Activated CD4-positive, alpha-beta T cell treated with anti-CD3 and anti-CD28 coated beads, Interleukin-2, Interleukin-4, amounts not matched to agents 100 ng/mL and 50 ng/mL, durations not matched to agents 16 hours and 8 hours (primary cell): ENCODE measurements around the gene RNF212.
"Not testable (repeated sequence)": the region's sequence is repeated elsewhere in the genome, so short reads cannot be mapped to it uniquely, and the experiment has no call there.

Source experiments
- DNase-seq: peaks from one replicate; pipeline ENCODE4 v3.0.0-alpha.2; 2020; ENCODE audit warnings: low spot score

RNF212 gene

GRCh38 chr4:1113311-1114009, at the start of gene RNF212:
TSS of gene RNF212 (minus strand) at chr4:1113564. CDS start at chr4:1113464, 100 bp downstream.
- DNase-seq = no peak

DNA sequence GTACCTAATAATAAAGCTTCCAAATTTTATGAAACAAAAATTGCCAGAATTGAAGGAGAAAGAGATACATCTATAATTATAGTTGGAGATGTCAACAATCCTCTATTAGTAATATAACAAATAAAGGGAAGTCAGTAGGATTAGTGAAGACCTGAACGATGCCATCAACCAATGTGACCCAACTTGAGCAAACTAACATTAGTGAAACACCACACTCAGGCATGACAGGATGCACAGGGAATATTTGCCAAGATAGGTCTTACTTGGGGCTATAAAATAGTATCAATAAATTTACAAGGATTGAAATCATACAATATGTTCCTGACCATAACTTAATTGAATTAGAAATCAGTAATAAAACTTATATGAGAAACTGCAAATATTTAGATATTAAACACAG, 47.0 kb upstream of the RNF212 start:
- no peak for DNase-seq

GRCh38 chr4:1156069-1156468, 42.7 kb upstream of the RNF212 start:
- no peak for DNase-seq

DNA sequence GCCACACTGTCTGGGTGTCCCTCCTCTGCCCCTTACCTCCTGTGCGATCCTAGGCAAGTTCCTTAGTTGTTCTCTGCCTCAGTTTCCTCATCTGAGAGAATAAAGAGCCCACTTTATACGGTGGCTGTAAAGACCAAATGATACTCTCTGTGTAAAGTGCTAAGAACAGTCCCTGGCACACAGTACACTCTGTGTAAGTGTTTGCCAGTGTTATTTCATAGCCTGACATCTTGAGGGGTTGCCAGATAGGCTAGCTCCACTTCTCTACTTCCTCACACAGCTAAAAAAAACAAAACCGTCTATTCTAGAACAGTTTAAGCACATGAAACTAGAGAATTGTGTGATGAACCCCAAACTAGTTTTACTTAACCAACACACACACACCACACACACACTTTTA, 42.0 kb upstream of the RNF212 start:
- DNase-seq = no peak

DNA sequence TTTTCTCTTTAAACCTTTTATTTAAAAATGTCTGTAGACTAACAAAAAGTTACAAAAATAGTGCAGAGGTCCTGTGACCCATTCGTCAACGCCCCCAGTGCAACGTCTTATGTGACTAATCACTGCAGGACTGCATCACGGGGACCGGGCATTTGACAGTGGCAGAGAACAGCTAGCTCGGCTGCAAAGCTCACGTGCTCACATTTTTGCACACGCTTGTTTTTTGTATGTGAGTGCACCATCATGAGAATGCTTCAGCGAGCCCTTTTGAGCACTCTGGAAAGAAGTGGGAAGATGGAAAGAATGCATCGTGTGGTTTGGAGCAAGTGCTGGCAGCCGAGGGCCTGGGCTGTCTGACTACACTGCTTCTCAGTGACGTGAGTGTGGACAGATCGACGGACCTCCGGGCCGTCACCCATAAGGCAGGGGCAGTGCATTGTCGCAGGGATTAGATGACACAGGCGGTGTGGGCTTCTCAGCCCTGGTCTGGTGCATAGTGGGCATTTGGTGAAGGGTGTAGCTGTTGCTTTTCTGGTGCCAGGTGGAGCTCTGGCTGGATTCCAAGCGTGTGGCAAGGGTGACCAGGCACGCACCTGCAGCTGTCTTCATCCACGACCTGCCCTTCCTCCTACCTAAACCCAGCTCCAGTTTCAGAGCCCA, 41.3 kb upstream of the RNF212 start:
- DNase-seq = no peak

GRCh38 chr4:1154126-1154522, 40.8 kb upstream of the RNF212 start:
- no peak for DNase-seq

- DNase-seq = no peak
These were observed 40.3 kb upstream of the RNF212 start for GRCh38 chr4:1153567-1154090.

DNA sequence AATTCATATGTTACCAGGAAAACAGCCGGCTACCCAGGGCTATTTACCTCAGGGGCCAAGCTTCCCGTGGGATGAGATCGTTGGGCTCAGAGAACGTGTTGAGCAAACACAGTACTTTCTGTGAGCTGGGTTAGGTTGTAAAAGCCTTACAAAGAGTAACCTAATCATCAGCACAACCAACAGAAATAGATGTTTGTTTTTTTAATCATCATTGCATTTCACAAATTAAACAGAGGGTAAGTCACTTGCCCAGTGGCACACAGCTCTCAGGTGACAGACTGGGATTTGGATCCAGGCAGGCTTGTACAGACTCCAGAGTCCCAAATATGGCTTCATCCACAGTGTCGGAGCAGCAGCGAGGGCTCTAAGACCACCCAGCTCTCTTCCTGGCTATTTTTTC, 38.9 kb upstream of the RNF212 start:
- no peak for DNase-seq

- no peak for DNase-seq
These were observed 38.2 kb upstream of the RNF212 start for GRCh38 chr4:1151541-1151940.

GRCh38 chr4:1150875-1151274, 37.5 kb upstream of the RNF212 start:
- no peak for DNase-seq

DNA sequence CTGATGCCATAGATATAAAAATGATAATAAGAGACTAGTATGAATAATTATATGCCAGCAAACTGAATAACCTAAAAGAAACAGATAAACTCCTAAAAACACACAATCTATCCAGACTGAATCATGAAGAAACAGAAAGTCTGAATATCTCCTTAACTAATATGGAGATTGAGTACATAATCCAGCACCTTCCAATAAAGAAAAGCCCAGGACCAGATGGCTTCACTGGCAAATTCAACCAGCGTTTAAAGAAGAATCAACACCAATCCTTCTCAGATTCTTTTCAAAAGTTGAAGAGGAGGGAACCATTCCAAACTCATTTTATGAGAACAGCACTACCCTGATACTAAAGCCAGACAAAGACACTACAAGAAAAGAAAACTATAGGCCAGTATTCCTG, 26.5 kb upstream of the RNF212 start:
- no peak for DNase-seq

DNA sequence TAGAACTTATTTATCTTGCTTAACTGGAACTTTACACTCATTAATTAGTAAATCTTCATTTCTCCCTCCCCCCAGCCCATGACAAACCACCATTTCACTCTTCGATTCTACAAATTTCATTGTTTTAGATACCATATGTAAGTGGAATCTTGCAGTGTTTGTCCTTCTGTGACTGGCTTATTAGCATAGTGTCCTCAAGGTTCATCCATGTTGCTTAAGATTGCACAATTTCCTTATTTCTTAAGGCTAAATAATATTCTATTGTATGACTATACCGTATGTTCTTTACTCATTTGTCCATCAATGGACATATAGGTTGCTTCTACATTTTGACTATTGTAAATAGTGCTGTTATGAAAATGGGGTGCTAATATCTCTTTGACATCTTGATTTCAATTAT, 24.5 kb upstream of the RNF212 start:
- no peak for DNase-seq

- peak; percentile 8 for DNase-seq
These were observed 23.9 kb upstream of the RNF212 start for GRCh38 chr4:1137063-1137776.

- no peak for DNase-seq
These were observed 22.7 kb upstream of the RNF212 start for GRCh38 chr4:1136048-1136447.

GRCh38 chr4:1133033-1133432, 19.7 kb upstream of the RNF212 start:
- no peak for DNase-seq

GRCh38 chr4:1130316-1131186, 17.2 kb upstream of the RNF212 start:
- DNase-seq = peak; percentile 80

DNA sequence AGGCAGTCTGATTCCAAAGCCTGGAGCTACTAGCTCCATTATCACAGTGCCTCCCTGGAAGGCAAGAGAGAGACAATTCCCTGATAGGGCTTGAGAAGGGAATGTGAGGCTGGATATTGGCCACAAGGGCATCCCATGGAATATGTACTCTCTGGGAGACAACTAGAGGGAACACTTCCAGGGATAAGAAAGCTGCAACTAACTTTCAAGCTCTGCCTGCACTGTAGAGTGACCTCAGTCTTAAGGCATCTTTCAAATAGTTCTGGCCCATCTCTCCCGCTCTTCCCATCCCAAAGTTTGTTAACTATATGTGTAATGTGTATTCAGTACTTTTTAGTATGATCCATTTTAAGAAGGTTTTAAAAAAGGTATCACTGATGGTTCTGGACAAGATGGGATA, 13.1 kb upstream of the RNF212 start:
- no peak for DNase-seq

DNA sequence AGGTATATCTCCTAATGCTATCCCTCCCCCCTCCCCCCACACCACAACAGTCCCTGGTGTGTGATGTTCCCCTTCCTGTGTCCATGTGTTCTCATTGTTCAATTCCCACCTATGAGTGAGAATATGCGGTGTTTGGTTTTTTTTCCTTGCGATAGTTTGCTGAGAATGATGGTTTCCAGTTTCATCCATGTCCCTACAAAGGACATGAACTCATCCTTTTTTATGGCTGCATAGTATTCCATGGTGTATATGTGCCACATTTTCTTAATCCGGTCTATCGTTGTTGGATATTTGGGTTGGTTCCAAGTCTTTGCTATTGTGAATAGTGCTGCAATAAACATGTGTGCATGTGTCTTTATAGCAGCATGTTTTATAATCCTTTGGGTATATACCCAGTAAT, 12.1 kb upstream of the RNF212 start:
- not testable (repeated sequence) for DNase-seq

DNA sequence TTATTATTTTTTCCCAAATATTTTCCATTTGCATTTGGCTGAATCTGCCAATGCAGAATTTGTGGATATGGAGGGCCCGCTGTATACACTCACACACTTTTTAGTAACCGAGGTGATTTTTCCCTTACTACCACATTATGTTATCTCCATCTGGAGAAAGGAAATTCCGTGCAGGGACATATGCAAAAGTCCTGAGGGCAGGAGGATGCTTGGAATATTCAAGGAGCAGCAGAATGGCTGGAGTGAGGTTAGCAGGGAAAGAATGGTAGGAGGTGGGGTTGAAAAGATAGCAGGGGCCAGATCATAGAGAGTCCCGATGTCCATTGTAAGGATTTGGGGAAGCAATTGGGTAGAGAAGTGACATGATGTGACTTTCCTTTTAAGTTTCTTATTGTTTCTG, 11.5 kb upstream of the RNF212 start:
- DNase-seq = no peak

- no peak for DNase-seq
These were observed 9.1 kb upstream of the RNF212 start for GRCh38 chr4:1122505-1122904.

- no peak for DNase-seq
These were observed 3.5 kb upstream of the RNF212 start for GRCh38 chr4:1116838-1117237.
